Measurements from ENCODE around the gene B3GALT6.

Gene B3GALT6

GRCh38 chr1:1259951-1260600 lies 28.0 kb downstream of the B3GALT6 start:
- in situ Hi-C loops (cut with MboI; ENCODE audit: low sequenced_read_pairs), result no loop called here

- in situ Hi-C loops (cut with MboI; ENCODE audit: low sequenced_read_pairs), result no loop called here
Observed at GRCh38 chr1:1260843-1261560, 29.0 kb downstream of the B3GALT6 start.

- in situ Hi-C loops (cut with MboI; ENCODE audit: low sequenced_read_pairs), result no loop called here
Observed at GRCh38 chr1:1262071-1262470, 30.0 kb downstream of the B3GALT6 start.

- in situ Hi-C loops (cut with MboI; ENCODE audit: low sequenced_read_pairs), result no loop called here
Observed at GRCh38 chr1:1262758-1263157, 30.7 kb downstream of the B3GALT6 start.

DNA sequence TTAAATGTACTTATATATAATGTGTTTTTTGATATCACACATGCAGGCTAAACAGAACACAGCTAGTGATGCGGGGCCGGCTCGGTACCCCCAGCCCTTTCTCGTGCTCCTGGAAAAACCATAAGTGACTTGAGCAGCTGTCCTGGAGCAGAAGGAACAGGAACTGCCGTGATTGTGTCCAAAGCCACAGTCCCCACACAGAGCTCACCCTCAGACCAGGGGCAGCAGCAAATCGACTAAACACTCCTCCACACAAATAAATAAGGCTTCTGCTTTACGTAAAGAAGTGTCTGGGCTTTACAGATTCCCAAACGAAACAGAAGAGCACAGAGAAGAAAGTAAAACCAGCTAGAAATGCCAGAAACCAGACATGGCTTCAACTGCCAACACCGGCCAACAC lies 32.0 kb downstream of the B3GALT6 start:
- in situ Hi-C loops (cut with MboI; ENCODE audit: low sequenced_read_pairs), result no loop called here

DNA sequence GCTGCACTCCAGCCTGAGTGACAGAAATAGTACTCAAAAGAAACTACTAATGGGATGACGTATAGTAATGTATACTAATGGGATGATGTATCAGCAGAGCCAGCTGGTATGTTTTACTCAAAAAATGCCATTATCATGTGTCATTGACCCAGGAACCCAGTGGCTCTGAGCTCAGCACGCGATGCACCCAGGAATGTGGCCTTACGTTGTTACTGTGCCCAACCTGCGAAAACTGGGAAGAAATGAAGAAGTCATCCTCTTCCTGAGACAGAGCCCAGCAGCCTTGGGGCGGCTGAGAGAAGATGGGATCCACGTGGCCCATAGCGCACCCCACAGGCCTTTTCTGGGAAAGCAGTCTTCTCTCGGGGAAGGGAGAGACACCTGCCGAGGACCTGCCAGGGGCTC lies 32.8 kb downstream of the B3GALT6 start:
- in situ Hi-C loops (cut with MboI; ENCODE audit: low sequenced_read_pairs), result no loop called here

- in situ Hi-C loops (cut with MboI; ENCODE audit: low sequenced_read_pairs), result no loop called here
Observed at GRCh38 chr1:1267488-1268283, 35.6 kb downstream of the B3GALT6 start.

GRCh38 chr1:1268284-1268682 lies 36.2 kb downstream of the B3GALT6 start:
- in situ Hi-C loops (cut with MboI; ENCODE audit: low sequenced_read_pairs), result no loop called here

DNA sequence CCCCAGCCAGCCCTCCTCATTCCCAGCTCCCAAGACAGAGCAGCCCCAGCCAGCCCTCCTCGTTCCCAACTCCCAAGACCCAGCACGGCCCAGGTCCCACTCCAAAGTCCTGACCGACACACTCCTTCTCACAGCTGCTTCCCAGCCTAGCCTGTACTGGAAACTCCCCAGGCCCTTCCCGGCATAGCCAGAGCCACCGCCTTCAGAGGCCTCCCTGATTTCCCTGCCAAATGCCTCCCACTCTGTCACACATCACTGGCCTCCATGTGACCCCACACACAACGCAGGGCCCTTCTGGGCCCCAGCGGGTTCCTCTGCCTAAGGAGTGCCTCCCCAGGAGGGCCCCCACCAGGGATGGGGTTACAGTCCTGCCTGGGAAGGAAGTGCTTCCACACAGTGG lies 38.8 kb downstream of the B3GALT6 start:
- in situ Hi-C loops (cut with MboI; ENCODE audit: low sequenced_read_pairs), result no loop called here

DNA sequence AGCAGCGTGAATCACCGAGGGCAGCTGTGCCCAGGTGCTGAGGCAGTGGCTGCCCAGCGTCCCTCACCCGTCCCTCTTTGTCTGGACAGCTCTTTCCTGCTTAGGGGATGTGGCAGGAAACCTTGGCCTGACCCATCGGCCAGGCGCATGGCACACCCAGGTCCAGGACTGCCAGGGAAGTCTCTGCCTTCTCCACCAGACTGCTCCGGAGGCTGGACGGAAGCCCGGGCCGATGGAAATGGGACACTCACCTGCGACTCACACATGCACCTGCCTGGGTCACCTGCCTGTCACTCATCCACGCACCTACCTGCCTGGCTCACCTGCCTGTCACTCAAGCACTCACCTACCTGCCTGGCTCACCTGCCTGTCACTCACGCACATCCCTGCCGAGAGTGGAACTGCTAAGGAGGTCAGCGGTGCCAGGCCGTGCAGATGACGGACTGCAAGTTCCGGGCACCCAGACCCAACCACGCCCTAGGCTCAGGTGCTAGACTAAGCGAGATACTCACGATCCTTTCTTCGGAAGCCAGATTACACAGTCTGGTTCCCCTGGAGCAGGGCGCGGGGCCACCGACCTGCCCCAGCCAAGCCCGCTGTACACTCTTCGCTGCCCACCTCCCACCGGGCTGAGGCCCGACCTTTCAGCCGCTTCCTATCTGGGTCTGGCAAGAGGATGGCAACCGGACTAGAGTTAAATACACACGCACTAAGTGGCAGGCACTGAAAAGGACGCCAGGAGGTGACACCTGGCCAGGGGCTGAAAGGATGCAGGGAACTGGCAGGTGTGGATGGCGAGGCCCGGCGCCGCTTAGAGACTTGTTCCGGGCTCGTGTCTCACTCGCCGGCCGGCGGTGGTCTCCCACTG lies 40.5 kb downstream of the B3GALT6 start:
- in situ Hi-C loops (cut with MboI; ENCODE audit: low sequenced_read_pairs), result no loop called here

DNA sequence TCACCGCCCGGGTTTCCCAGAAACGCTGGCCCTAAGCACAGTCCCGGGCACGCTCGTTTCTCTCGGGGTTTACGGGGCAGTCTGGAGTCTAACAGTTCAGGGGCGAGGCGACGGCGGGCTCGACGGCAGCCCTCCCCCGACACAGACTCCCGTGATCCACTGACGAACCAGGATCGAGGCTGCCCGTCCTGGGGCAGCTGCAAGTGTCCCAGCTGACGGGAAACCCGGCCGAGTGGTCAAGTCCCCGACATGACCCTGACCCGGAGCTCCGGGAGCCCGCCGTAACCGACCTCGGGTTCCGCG lies 41.1 kb downstream of the B3GALT6 start:
- in situ Hi-C loops (cut with MboI; ENCODE audit: low sequenced_read_pairs), result no loop called here

DNA sequence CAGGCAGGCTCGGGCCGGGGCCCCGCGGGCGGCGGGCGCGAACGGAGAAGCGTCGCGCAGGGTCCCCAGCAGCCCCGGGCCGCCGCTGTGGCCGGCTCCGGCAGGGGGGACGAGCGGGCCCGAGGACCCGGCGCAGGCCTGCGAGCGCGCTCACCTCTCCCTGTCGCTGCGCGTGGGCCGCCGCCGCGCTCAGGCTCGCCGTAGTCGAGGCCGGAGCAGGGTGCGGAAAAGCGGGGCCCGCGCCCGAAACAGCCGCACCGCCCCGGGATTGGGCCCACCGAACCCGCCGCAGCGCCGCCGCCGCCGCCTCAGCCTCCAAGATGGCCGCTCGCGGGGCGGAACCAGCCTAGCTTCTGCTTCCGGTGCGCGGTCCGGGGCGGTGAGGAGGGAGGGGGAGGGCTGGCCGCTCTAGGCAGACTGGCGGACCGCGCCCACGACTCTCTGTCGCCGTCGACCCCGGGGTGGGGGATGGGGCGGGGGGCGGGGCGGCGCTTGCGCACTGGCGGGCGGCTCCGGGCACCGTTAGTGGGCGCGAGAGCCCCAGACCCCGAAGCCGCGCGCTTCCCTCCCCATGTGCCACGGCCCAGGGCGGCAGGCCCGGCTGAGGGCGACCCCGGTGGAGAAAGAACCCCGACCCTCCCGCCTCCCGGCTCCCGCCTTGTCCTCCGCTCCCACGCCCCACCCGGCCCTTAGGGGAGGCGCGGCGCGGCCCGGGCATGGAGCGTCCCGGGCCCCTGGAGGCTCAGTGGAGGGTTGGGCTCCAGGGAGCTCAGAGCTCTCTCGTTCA lies 41.7 kb downstream of the B3GALT6 start, which contains the start of gene UBE2J2:
TSS of gene UBE2J2 (minus strand) at position 343 of the 787 bp plus-strand sequence. CDS start 5,862 bp downstream, outside the sequence.
- in situ Hi-C loops (cut with MboI; ENCODE audit: low sequenced_read_pairs), result no loop called here

GRCh38 chr1:1274299-1274930 lies 42.4 kb downstream of the B3GALT6 start:
- in situ Hi-C loops (cut with MboI; ENCODE audit: low sequenced_read_pairs), result no loop called here

GRCh38 chr1:1274931-1275431 lies 42.9 kb downstream of the B3GALT6 start:
- in situ Hi-C loops (cut with MboI; ENCODE audit: low sequenced_read_pairs), result no loop called here

DNA sequence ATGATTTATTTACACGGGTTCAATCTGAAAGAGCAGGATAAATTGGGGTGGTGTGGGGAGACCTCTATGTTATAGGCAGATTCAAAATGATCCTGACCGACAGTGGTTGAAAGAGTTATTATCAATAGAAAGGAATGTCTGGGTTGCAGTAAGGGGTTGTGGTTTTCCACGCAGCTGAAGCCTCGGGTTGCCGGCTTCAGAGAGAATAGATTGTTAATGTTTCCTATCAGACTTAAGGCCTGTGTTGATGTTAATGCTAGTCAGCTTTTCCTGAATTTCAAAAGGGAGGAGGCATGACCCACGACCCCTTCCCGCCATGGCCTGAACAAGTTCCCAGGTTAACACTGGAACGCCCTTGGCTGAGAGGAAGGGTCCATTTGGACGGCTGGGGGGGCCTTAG lies 43.8 kb downstream of the B3GALT6 start:
- in situ Hi-C loops (cut with MboI; ENCODE audit: low sequenced_read_pairs), result no loop called here

- in situ Hi-C loops (cut with MboI; ENCODE audit: low sequenced_read_pairs), result no loop called here
Observed at GRCh38 chr1:1278620-1279019, 46.6 kb downstream of the B3GALT6 start.

- in situ Hi-C loops (cut with MboI; ENCODE audit: low sequenced_read_pairs), result no loop called here
Observed at GRCh38 chr1:1279028-1279427, 47.0 kb downstream of the B3GALT6 start.

DNA sequence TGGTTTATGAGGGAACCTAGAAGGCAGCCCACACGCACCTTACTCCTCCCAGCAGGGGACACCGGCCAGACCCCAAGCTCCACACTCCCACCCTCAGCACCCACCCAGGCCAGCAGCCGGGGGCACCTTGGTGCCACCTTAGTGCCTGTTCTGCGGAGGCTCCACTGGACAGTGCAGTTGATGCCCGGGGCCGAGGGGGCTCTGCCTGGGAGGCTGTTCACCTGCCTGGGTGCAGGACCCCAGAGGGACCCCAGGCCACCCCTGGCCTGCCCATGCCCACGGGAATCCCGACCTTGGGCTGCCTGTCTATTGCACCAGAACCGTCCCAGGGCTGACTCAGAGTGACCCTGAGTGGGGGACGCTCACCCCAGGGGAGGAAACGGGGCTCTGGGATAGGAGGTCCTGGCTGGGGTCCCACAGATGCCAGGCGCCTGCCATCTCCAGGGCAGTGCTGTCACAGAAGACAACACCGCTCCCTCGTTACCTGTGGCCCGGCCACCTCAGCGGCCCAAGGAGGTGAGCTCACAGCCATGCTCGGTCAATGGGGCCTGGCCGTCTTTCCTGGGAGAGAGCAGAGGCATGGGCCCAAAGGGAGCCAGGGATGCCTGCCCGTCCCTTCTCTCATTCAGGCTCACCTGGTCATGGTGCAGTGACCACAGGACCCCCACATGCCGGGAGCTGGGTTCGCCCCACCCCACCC lies 48.9 kb downstream of the B3GALT6 start:
- in situ Hi-C loops (cut with MboI; ENCODE audit: low sequenced_read_pairs), result no loop called here
